NCI-H82 treated with DMSO at 0.1 percent for 48 hours (cell line): ENCODE measurements around the gene NRROS.

Experiments used
- DNase-seq: peaks from one replicate; lab custom pipeline; 2025; ENCODE audit not compliant: unreplicated experiment; lab: John Stamatoyannopoulos, UW

The NRROS gene

GRCh38 chr3:196645897-196646665, 6.6 kb downstream of the NRROS start:
- no peak for DNase-seq

GRCh38 chr3:196646666-196647216, 7.2 kb downstream of the NRROS start:
- DNase-seq, result no peak

DNA sequence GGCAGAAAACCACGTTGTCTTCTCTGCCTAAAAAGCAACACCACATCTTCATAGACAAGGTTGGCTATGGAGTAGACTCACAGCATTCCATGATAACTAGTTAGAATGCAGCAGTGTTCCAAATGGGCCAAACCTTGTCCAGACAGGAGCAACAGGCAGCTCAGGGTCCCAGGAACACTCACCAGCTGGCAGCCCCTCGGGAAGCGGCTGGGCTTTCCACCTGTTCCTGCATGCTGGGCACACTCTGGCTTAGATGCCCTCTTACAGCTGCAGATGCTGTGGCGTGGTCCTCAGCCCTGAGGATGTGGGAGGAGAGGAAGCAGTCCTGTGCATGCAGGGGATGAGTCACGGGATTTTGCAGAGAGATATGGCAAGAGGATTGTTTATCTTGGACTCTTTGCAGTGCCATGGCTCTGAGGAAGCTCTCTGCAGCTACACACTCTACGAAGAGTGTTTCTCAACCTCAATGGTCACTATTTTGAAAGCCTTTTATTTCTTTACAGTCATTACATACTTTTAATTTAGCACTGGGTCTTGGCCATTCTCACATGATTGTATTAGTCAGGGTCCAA, 11.3 kb downstream of the NRROS start:
- DNase-seq, result no peak

DNA sequence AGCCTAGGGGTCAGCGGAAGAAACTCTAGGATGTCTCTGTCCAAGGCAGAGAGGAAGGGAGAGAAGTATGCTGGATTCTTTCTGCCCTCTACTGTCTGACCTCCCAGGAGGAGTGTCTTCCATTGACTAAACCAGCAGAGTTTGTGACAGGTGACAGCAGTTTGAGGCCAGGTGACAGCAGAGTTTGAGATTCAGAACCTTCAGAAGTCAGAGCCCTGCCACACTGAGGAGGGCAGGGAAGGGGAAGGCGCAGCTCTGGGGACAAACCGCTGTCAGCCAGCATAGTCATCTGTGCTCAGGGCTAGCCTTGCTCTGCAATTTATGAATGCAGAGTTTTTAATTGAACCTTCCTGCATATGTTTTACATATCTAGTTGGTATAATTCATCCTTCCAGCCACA, 12.3 kb downstream of the NRROS start:
- DNase-seq, result no peak

DNA sequence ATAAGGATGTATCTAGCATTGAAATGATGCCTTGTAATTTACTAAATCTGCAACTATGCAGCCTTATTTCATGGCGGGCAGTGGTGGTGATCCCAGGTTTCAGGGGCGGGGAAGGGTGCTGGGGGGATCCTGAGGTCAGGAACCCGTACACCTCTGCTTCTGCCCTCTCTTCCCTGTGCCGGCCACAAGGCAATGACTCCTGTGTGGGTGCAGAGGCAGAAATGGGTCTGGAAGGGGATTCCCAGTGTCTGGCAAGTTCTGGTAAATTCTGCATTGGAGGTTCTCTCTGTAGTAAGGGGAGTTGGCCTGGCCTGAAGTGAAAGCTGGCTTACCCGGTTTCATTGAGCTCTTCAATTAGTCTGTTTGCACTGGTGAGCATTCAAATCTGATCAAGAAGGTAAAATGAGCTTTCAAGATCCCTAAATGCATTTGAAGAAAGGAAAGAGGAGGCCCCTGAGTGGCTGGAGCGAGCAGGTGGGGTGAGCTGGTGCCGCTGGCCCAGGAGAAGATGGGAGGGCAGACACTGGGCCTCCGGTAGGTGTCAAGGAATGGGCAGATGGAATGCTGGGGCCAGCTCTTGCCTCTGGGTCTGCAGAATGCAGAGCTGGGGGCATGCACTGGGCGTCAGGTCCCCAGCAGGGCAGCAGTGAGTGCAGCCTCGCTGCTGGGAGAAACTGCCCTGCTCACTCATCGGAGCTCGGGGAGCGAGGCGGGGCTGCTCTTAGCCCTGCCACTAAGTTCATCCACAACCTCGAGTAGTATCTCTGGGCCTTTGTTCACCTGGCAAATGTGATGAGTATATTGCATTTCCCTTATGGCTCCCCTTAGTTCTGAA, 13.7 kb downstream of the NRROS start:
- no peak for DNase-seq

DNA sequence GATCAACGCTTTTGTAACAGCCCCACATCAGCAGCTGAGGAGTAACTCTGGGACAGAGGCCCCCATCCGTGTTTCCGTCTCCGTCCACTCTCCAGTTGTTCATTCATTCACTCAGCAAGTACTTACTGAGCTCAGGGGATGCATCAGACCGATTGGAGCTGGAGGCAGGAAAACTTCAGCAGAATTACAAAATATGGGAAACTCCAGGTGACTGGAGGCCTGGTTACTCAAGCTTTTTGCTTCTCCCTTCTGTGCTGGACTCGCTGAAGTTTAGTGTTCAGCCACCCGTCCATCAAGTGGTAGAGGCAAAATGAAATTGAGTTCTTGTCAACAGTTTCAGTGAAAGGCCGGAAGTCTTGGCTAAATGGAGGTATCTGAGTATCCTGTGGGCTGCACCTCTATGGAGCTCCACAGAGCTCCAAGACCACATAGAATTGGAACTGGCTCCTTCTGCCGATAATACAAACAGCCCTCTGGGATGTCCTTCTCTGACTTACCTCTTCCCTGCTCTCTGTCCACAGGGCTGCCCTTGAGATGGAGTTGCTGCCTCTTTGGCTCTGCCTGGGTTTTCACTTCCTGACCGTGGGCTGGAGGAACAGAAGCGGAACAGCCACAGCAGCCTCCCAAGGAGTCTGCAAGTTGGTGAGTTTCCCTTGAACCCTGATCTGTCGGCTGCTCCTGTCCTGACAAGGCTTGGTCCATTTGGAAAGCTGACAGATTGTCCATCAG, 14.7 kb downstream of the NRROS start:
- DNase-seq, result no peak

DNA sequence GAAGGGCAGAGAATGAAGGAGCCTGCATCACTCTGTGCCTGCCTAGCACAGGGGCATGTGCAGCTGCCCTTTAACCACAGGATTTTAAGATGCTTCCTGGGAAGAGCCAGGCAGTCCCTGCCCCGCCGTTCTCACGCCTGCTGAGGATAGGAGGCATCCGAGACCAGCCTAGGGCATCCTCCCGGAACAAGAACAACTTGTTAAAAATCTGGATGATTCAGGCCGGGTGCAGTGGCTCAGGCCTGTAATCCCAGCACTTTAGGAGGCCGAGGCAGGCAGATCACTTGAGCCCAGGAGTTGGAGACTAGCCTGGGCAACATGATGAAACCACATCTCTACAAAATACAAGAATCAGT, 15.2 kb downstream of the NRROS start:
- DNase-seq, result no peak

GRCh38 chr3:196655496-196655895, 16.0 kb downstream of the NRROS start:
- no peak for DNase-seq

DNA sequence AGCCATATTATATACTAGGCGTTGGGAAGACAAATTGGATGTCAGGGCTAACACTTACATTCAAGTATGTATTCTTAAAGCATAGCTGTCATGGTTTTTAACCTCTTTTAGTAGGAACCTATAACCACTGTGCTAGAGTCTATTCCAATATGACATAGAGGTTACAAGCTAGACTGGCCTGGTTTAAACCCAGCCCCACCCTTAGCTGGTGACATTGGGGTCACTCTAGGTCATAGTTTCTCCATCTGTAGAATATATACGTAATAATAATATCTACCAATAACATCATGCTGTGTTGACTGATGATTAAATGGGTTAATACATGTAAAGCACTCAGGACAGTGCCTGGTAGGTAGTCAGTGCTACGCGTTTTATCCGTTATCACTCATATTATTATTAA, 16.7 kb downstream of the NRROS start:
- no peak for DNase-seq

DNA sequence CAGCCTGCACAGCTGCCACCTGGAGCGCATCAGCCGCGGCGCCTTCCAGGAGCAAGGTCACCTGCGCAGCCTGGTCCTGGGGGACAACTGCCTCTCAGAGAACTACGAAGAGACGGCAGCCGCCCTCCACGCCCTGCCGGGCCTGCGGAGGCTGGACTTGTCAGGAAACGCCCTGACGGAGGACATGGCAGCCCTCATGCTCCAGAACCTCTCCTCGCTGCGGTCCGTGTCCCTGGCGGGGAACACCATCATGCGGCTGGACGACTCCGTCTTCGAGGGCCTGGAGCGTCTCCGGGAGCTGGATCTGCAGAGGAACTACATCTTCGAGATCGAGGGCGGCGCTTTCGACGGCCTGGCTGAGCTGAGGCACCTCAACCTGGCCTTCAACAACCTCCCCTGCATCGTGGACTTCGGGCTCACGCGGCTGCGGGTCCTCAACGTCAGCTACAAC, 20.4 kb downstream of the NRROS start:
- DNase-seq, result no peak

DNA sequence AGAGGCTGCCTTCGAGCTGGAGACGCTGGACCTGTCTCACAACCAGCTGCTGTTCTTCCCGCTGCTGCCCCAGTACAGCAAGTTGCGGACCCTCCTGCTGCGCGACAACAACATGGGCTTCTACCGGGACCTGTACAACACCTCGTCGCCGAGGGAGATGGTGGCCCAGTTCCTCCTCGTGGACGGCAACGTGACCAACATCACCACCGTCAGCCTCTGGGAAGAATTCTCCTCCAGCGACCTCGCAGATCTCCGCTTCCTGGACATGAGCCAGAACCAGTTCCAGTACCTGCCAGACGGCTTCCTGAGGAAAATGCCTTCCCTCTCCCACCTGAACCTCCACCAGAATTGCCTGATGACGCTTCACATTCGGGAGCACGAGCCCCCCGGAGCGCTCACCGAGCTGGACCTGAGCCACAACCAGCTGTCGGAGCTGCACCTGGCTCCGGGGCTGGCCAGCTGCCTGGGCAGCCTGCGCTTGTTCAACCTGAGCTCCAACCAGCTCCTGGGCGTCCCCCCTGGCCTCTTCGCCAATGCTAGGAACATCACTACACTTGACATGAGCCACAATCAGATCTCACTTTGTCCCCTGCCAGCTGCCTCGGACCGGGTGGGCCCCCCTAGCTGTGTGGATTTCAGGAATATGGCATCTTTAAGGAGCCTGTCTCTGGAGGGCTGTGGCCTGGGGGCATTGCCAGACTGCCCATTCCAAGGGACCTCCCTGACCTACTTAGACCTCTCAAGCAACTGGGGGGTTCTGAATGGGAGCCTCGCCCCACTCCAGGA, 21.1 kb downstream of the NRROS start:
- DNase-seq, result no peak

- DNase-seq, result no peak
These were observed 21.9 kb downstream of the NRROS start for GRCh38 chr3:196661400-196661799.

DNA sequence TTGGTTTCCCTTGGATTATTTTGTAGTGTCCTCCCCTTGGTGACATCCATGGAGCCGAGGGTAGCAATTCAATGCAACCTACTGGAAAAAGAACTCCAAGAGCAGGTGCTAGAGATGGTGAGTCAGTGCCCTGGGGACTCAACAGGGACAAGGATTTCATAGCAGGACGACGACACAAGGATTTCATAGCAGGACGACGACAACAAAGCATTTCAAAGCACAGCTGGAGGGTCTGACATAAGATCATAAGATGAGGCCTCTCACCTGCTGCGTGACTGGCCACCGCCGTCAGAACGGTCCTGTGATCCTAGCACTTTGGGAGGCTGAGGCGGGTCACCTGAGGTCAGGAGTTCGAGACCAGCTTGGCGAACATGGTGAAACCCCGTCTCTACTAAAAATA, 22.5 kb downstream of the NRROS start:
- no peak for DNase-seq

GRCh38 chr3:196662711-196663571, 23.4 kb downstream of the NRROS start:
- DNase-seq, result no peak

DNA sequence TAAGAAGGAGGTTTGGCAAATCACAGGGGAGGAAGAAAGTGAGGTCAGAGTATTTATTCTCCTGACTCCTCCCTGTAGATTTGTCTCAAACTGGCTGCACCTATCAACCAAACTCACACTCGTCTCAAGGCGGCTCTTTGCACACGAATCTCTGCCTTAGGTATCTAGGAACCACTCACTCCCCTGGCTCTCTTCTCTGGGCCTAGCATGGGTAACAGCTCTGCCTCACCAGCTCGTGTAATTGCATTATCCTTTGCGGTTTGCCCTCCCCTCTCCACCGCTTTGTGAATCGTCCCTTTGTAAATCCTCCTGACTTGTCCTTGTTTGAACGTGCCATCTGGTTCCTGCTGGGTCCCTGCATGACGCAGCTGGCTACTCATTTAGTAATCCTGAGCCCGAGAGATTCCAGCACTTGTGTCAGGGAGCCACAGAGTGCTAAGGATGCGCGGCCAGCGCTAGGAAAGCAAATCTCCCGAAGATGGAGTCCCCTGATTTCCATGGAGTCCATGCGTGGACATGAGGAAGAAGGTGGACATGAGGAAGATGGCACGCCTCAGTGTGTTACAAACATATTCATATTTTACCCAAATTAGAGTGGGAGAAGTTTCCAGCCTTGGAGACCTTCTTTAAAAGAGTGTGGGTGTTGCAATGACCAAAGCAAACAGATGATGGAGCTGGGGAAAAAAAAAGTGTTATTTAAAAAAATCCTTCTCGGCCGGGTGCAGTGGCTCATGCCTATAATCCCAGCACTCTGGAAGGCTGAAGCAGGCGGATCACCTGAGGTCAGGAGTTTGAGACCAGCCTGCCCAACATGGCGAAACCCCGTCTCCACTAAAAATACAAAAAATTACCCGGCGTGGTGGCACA, 26.7 kb downstream of the NRROS start:
- peak; percentile 100 for DNase-seq

DNA sequence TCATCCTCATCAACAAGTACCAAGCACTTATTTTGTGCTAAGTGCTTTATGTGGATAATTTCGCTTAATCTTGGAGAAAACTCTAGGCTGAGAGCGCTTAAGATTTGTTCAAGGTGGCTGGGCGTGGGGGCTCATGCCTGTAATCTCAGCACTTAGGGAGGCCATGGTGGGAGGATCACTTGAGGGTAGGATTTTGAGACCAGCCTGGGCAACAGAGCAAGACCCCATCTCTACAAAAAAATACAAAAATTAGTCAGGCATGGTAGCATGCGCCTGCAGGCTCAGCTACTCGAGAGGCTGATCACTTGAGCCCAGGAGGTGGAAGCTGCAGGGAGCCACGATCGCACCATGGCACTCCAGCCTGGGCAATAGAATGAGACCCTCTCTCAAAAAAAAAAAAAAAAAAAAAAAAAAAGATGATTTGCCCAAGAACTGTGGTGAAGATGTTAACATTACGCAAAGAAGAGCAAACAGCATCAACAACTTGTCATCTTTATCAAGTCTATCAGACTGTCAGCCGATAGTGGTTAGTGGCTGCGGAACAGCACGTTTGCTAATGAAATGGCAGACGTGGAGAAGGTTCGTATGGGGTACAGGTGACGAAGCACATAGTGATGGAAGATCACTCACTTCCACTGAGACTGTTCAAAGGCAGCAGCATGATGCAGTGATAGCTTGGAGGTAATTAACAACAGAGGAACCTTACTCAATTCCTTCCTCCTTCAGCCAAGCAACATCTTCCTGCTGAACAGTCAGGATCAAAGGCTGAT, 27.7 kb downstream of the NRROS start:
- no peak for DNase-seq

DNA sequence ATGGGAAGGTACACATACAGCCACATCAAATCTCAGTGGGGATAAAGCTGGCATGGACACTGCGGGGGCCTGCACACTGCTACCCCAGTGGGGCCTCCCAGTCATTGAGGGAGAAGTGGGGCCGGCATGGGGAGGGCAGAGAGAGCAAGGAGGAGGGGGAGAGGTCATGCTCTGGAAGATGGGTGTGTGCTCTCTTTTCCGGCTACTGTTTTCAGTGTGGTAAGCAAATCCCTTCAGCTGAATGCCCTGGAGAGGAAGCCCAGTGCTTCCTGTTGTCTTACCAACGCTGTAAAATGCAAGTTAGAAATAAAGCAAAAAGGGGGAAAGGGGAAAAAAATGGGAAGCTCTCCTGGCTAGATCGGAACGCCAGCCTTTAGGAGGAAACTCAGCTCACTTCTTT, 30.8 kb downstream of the NRROS start:
- DNase-seq, result no peak

DNA sequence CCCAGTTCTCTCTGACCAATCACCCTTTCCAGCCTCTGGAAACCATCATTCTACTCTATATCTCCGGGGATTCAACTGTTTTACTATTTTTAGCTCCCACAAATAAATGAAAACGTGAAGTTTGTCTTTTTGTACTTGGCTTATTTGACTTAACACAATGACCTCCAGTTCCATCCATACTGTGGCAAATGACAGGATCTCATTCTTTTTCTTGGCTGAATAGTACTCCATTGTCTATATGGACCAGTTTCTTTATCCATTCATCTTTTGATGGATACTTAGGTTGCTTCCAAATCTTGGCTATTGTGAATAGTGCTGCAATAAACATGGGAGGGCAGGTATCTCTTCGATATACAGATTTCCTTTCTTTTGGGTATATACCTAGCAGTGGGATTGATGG, 34.1 kb downstream of the NRROS start:
- DNase-seq, result no peak
